Measurements from ENCODE around the gene SCFD1.

The SCFD1 gene

DNA sequence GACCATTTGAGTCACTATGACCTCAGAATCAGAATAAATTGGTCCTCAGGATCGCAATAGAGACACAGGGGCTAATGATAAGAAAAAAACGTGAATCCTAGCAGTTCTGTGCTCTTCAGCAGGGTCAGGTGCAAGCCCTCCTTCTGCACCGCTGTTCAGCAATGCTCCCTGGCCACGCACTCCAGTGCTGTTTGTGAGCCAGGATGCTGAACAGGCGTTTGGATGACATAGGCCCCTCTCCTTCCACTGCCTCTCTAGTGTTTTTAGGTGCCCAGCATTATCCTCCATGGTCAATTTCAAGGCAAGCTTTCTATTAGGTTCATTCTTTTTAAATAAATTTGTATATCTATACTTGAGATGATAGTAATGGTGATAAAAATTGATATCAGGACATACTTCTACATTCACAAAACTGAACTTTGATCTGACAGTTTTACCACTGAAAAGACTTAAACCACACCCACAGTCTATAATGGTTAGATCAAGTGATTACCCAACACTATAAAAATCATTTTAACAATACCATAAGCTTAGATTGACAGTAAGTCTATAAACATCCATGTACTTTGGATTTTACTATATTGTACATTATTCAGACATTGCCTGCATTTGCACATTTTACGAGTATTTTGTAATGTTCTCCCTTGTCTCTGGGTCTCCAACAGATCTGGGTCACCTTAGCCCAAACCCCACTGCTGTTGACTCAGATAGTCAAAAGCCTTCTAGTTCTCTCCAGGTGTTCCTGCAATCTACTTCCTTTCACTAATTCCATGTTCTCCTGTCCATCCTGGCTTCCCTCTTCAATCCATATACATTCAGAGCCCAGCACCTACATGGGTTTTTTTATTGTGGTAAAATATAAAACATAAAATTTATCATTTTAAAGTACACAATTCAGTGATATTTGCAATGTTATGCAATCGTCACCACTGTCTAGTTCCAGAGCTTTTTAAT, 137.3 kb downstream of the SCFD1 start:
- TF ChIP-seq ZFX (IDR thresholded peaks at IDR 0.05; ENCODE audit: borderline replicate concordance) = no peak
- TF ChIP-seq, protein P1, sequence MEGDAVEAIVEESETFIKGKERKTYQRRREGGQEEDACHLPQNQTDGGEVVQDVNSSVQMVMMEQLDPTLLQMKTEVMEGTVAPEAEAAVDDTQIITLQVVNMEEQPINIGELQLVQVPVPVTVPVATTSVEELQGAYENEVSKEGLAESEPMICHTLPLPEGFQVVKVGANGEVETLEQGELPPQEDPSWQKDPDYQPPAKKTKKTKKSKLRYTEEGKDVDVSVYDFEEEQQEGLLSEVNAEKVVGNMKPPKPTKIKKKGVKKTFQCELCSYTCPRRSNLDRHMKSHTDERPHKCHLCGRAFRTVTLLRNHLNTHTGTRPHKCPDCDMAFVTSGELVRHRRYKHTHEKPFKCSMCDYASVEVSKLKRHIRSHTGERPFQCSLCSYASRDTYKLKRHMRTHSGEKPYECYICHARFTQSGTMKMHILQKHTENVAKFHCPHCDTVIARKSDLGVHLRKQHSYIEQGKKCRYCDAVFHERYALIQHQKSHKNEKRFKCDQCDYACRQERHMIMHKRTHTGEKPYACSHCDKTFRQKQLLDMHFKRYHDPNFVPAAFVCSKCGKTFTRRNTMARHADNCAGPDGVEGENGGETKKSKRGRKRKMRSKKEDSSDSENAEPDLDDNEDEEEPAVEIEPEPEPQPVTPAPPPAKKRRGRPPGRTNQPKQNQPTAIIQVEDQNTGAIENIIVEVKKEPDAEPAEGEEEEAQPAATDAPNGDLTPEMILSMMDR (IDR thresholded peaks at IDR 0.05) = no peak
- H3K27ac ChIP-seq = no peak overlapping the region

DNA sequence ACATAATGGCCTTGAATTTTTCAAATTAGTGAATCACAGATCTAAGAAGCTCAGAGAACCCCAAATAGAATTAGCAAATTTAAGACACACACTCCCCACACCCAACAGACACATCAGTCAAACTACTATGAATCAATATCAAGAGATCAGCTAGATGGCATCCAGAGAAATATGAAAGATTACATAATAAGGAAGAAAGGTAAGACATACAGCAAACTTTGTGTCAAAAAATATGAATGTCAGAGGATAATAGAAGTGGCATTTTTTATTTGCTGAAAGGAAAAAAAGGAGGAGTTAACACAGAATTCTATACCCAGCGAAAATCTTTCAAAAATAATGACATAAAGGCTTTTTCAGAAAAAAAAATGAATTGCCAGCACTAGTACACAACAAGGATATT, 141.8 kb downstream of the SCFD1 start:
- H3K27ac ChIP-seq = no peak overlapping the region
- TF ChIP-seq ZFX (IDR thresholded peaks at IDR 0.05; ENCODE audit: borderline replicate concordance) = no peak
- TF ChIP-seq, protein P1 (IDR thresholded peaks at IDR 0.05) = no peak

DNA sequence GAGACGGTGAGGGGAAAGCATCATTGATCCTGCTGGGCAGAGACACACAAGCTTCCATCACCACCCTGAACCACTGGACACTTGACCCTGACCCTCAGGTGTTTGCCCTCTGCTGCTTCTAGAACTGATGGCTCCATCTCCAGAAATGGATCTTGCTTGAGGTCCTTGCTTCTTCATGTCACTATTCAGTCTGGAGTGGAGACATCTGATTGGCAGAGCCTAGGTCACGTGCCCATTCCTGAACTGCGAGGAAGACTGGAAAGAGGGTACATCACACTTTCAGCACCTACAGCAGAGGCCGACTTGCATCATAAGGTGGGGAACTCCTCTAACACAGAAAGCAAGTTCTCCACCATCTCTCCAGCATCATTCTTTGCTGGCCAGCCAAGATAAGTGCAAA, 145.5 kb downstream of the SCFD1 start:
- no peak for TF ChIP-seq ZFX (IDR thresholded peaks at IDR 0.05; ENCODE audit: borderline replicate concordance)
- TF ChIP-seq, protein P1 (IDR thresholded peaks at IDR 0.05) = no peak

DNA sequence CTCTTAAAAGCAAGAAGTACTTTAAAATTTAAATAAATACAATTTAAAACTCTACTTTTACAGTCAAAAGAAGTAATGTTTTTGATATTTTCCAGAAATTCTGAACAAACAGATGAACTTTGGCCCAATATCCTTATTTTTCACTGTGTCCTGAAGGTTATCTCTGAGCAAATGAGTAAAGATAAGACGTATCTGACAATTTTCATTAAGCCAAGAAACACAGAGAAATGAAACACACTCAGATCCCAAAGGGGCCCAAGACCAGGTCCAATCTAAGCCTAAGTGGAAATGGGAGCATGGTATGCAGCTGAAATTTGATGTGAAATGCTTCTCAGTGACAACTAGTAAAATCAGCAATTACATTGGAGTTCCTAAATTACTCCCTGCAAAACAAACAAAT, 146.7 kb downstream of the SCFD1 start:
- no peak for TF ChIP-seq ZFX (IDR thresholded peaks at IDR 0.05; ENCODE audit: borderline replicate concordance)
- TF ChIP-seq, protein P1 (IDR thresholded peaks at IDR 0.05) = no peak
- no peak overlapping the region for H3K27ac ChIP-seq

More for the DNA sequence above, 145.5 kb downstream of the SCFD1 start:
- no peak overlapping the region for H3K27ac ChIP-seq

DNA sequence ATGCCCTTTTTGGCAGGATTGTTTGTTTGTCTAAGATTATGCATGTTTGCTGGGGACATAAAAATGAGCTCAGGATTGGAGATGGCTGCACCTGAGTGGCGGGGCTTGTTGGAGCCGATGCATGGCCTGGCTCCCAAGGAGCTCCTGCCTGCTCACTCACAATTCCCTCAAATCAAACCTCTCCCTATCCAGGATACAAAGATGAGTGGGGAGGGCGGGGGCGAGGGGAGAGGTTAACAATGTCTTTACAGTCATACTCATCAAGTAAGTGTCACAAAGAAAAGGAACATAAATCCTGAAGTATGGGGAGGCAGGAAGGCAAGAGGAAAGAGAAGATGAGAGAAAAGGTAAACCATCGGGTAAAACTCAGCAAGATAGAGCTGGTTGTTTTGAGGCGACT, 148.3 kb downstream of the SCFD1 start:
- H3K27ac ChIP-seq = no peak overlapping the region
- no peak for TF ChIP-seq ZFX (IDR thresholded peaks at IDR 0.05; ENCODE audit: borderline replicate concordance)
- TF ChIP-seq, protein P1 (IDR thresholded peaks at IDR 0.05) = no peak

DNA sequence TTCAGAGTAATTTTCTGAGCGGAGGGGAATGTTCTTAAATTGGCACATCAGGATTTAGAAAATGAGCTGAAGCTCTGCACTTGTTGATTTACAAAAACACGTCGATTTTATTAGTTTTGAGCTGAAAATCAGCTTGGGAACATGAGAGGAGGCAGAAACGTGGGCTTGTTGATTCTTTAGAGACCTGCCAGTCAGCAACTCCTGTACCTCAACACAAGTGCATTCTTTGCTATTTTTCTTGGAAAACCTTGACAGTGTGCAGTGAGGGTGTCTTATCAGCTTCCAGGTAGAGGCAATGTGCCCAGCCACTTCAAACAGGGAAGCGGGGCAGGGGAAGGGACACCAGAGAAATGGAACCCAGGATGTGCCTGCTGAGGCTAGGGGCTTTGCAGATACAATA, 149.5 kb downstream of the SCFD1 start:
- H3K27ac ChIP-seq = no peak overlapping the region
- TF ChIP-seq, protein P1 (IDR thresholded peaks at IDR 0.05) = no peak
- no peak for TF ChIP-seq ZFX (IDR thresholded peaks at IDR 0.05; ENCODE audit: borderline replicate concordance)

DNA sequence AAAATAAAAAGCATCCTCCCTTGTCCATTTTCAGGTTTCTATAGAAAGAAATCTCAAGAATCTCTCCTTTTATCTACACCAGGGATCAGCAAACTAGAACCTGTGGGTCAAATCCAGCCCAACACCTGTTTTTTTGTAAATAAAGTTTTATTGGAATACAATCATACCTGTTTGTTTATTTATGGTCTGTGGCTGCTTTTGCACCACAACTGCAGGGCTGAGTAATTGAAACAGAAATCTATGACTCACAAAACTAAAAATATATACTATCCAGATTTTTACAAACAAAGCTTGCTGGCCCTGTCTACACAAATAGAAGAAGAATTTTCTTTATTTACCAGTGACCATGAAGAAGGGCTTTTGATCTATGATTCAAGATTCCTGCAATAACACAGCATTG, 157.1 kb downstream of the SCFD1 start:
- no peak overlapping the region for H3K27ac ChIP-seq
- TF ChIP-seq ZFX (IDR thresholded peaks at IDR 0.05; ENCODE audit: borderline replicate concordance) = no peak
- TF ChIP-seq, protein P1 (IDR thresholded peaks at IDR 0.05) = no peak

Data from 22Rv1 (cell line).